Measurements from ENCODE around the gene TJP1. TPM values are rescaled to one million over a fixed set of nuclear protein-coding genes. Genes with fewer than 3 reads are reported as not detected.

Gene TJP1
- total and polyA plus RNA-seq, 12 donors = 15.0 to 68.3 (median 50.1) TPM

- TF ChIP-seq POLR2A (IDR thresholded peaks at IDR 0.05) (no peak), CTCF (IDR thresholded peaks at IDR 0.05) (no peak)
- H3K36me3 ChIP-seq (replicated peaks in 1 of 2) = no peaks in the 10 kb centered on the region
- 95 to 98% (median 97%) methylated on average over 7 of the region's 7 CpGs for WGBS, 4 donors
- H3K27ac ChIP-seq = no peak overlapping the region
- intact Hi-C loops (cut with DNase I) = loop anchor here in 1 of 2 donors (10.0 kb wide), 1 partner anchor 181 kb away; no protein-coding TSS in a partner anchor
- H3K9me3 ChIP-seq (replicated peaks in 1 of 3) = no peaks in the 10 kb centered on the region
- no peaks in the 10 kb centered on the region for H3K27me3 ChIP-seq
- H3K4me3 ChIP-seq = no peak overlapping the region
- peaks cover 0 to 19% of the 10 kb centered on the region in 2 donors for H3K4me1 ChIP-seq (replicated peaks in 1 of 2)
- DNase-seq = no peak
Observed at GRCh38 chr15:29753506-29753905, 68.8 kb downstream of the TJP1 start.

- TF ChIP-seq POLR2A (IDR thresholded peaks at IDR 0.05) (no peak), CTCF (IDR thresholded peaks at IDR 0.05) (no peak)
- H3K27ac ChIP-seq = no peak overlapping the region
- H3K9me3 ChIP-seq (replicated peaks in 1 of 3) = no peaks in the 10 kb centered on the region
- intact Hi-C loops (cut with DNase I) = loop anchor here in 1 of 2 donors (10.0 kb wide), 1 partner anchor 184 kb away; no protein-coding TSS in a partner anchor
- H3K36me3 ChIP-seq (replicated peaks in 1 of 2) = no peaks in the 10 kb centered on the region
- no peak for DNase-seq
- H3K4me3 ChIP-seq = no peak overlapping the region
- no peaks in the 10 kb centered on the region for H3K27me3 ChIP-seq
- H3K4me1 ChIP-seq (replicated peaks in 1 of 2) = no peaks in the 10 kb centered on the region
- WGBS, 4 donors = 65 to 77% (median 70%) methylated on average over 2 of the region's 2 CpGs
Observed at GRCh38 chr15:29750754-29751153, 71.5 kb downstream of the TJP1 start.

GRCh38 chr15:29749365-29750086 lies 72.7 kb downstream of the TJP1 start:
- intact Hi-C loops (cut with DNase I) = loop anchor here (5.0 to 10.0 kb wide), 3 partner anchors 75 to 185 kb away; partner anchors contain the start of gene TJP1 (in 1 of the 2)
- H3K36me3 ChIP-seq (replicated peaks in 1 of 2) = no peaks in the 10 kb centered on the region
- no peak for TF ChIP-seq CTCF (IDR thresholded peaks at IDR 0.05)
- TF ChIP-seq POLR2A (IDR thresholded peaks at IDR 0.05) = no peak

GRCh38 chr15:29747837-29748417 lies 74.3 kb downstream of the TJP1 start:
- no peak for DNase-seq
- H3K27ac ChIP-seq = no peak overlapping the region
- WGBS, 4 donors = 65 to 72% (median 67%) methylated on average over 3 of the region's 3 CpGs
- H3K4me3 ChIP-seq = no peak overlapping the region
- intact Hi-C loops (cut with DNase I) = loop anchor here in 1 of 2 donors (5.0 to 10.0 kb wide), 2 partner anchors 77 to 174 kb away; partner anchors contain the start of gene TJP1
- TF ChIP-seq CTCF (IDR thresholded peaks at IDR 0.05) = peak; percentile 26 to 69 (median 48)
- TF ChIP-seq POLR2A (IDR thresholded peaks at IDR 0.05) = no peak
- H3K36me3 ChIP-seq (replicated peaks in 1 of 2) = no peaks in the 10 kb centered on the region
- H3K9me3 ChIP-seq (replicated peaks in 1 of 3) = no peaks in the 10 kb centered on the region
- H3K27me3 ChIP-seq = no peaks in the 10 kb centered on the region
- H3K4me1 ChIP-seq (replicated peaks in 1 of 2) = no peaks in the 10 kb centered on the region

More at GRCh38 chr15:29749365-29750086, 72.7 kb downstream of the TJP1 start:
- no peak overlapping the region for H3K4me3 ChIP-seq
- no peaks in the 10 kb centered on the region for H3K9me3 ChIP-seq (replicated peaks in 1 of 3)
- no peaks in the 10 kb centered on the region for H3K4me1 ChIP-seq (replicated peaks in 1 of 2)
- no peak overlapping the region for H3K27ac ChIP-seq
- 79 to 89% (median 84%) methylated on average over 15 of the region's 15 CpGs for WGBS, 4 donors
- DNase-seq = no peak
- H3K27me3 ChIP-seq = no peaks in the 10 kb centered on the region
